ENCODE results near the gene SPINT1.

DNA sequence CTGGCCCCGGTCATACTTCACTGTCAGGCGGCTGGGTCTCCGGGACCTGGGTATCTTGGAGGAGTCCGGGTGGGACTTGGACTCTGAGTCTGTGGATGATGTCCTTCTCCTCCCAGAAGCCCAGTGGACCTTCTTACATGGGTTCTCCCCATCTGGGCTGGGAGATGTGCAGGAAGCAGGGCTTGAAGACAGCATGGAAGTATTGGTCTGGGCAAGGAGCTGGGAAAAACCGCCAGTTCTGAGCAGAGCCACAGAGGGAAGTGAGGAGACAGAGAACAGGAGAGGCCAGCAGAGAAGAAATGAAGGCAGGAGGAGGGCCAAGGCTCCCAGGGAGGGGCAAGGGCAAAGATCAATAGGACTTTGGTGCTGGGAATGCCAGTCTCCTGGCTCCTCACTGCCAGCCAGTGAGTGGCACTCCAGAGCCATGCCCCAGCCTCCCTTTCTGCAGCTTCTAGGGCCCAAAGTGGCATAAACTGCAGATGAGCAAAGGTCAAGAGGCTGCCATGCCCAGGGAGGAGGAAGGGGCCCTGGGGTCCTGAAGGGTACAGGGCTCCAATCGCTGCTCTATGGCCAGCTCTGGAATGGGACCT lies 15.3 kb upstream of the SPINT1 start, which contains the start of gene PPP1R14D:
- TF ChIP-seq, protein P1, sequence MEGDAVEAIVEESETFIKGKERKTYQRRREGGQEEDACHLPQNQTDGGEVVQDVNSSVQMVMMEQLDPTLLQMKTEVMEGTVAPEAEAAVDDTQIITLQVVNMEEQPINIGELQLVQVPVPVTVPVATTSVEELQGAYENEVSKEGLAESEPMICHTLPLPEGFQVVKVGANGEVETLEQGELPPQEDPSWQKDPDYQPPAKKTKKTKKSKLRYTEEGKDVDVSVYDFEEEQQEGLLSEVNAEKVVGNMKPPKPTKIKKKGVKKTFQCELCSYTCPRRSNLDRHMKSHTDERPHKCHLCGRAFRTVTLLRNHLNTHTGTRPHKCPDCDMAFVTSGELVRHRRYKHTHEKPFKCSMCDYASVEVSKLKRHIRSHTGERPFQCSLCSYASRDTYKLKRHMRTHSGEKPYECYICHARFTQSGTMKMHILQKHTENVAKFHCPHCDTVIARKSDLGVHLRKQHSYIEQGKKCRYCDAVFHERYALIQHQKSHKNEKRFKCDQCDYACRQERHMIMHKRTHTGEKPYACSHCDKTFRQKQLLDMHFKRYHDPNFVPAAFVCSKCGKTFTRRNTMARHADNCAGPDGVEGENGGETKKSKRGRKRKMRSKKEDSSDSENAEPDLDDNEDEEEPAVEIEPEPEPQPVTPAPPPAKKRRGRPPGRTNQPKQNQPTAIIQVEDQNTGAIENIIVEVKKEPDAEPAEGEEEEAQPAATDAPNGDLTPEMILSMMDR (conservative IDR thresholded peaks at IDR 0.05 in 1 of 2, IDR thresholded peaks at IDR 0.05 in 1 of 2; ENCODE audit: extremely low read depth in 1 of 2, insufficient read depth in 1 of 2, low read depth in 1 of 2, low read length in 2 of 2): no peak
- no peak for TF ChIP-seq EZH2 (IDR thresholded peaks at IDR 0.05; ENCODE audit: borderline replicate concordance, low read length)
